Hematopoietic multipotent progenitor cell treated with erythropoietin and hydrocortisone succinate and interleukin-3 and kit ligand, for 17 days (in vitro differentiated cells): ENCODE data around the gene OSBPL5.
"Not testable (repeated sequence)": the region's sequence is repeated elsewhere in the genome, so short reads cannot be mapped to it uniquely, and the experiment has no call there.

Experiments used
- DNase-seq: peaks from one replicate; pipeline ENCODE4 v3.0.0-alpha.2; 2015; ENCODE audit warnings: low spot score

OSBPL5 gene

GRCh38 chr11:3120071-3120792 lies 44.9 kb downstream of the OSBPL5 start:
- DNase-seq = no peak

DNA sequence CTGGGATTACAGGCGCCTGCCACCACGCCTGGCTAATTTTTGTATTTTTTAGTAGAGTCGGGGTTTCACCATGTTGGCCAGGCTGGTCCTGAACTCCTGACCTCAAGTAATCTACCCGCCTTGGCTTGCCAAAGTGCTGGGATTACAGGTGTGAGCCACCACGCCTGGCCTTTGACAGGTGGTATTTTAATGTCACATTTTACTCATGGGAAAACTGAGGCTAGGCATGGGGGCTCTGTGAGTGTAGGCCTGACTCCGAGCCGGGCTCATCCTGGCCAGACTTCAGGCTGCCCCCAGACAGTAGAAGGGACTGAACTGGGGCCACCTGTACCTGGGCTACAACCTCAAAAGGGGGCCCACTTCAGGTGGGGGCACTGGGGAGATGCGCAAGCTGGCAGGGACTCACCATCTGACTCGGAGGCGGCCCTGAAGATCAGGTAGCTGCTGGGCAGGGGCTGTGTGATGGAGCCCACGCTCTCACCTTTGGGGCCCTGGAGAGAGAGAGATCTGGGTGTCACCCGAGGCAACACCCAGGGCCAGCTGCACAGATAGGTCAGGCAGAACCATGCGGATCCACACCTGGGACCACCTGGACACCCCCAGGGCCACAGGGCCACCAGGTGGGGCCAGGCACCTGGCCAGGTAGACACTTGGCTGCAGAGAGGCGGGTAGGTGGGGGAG lies 45.8 kb downstream of the OSBPL5 start:
- no peak for DNase-seq

GRCh38 chr11:3115321-3115720 lies 49.8 kb downstream of the OSBPL5 start:
- no peak for DNase-seq

GRCh38 chr11:3113661-3114060 lies 51.4 kb downstream of the OSBPL5 start:
- not testable (repeated sequence) for DNase-seq

GRCh38 chr11:3111919-3112690 lies 53.0 kb downstream of the OSBPL5 start:
- no peak for DNase-seq

GRCh38 chr11:3111466-3111865 lies 53.6 kb downstream of the OSBPL5 start:
- DNase-seq = no peak

DNA sequence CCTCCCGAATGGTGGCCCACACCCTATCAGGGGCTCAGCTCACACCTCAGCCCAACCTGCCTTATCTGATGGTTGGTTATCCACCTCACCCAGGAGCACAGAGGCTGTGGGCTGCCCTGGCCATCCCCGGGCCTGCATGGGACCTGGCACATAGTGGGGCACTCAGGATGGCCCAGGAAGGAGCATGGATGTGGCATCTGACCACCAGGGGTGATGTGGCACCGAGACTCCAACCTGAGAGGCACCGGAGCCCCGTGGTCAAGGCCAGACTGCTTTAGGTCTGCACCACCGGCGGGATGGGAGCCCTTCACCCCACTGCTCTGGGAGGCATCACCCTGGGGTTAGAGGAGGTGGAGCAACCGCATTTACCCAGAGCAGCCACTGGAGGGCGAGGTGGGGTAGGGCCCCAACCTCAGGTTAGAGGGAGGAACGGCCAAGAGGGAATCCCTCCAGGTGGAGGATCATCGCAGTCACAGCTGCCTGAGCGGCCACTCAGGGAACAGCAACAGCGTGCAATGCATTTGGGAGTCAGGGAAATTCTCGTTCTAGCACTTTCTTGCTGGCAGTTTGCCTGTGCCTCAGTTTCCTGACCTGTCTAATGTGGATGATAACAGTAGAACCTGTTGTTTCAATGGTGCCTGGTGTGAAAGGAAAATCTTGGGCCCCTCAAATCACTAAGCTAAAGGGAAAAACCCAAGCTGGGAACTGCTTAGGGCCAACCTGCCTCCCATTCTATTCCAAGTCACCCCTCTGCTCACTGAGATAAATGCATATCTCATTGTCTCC lies 55.0 kb downstream of the OSBPL5 start:
- DNase-seq = peak; percentile 51

- DNase-seq = no peak
These were observed 55.7 kb downstream of the OSBPL5 start for GRCh38 chr11:3109434-3109833.

GRCh38 chr11:3108183-3108721 lies 56.9 kb downstream of the OSBPL5 start:
- DNase-seq = no peak

- no peak for DNase-seq
These were observed 57.4 kb downstream of the OSBPL5 start for GRCh38 chr11:3107608-3108182.

- DNase-seq = no peak
These were observed 58.2 kb downstream of the OSBPL5 start for GRCh38 chr11:3106736-3107524.

DNA sequence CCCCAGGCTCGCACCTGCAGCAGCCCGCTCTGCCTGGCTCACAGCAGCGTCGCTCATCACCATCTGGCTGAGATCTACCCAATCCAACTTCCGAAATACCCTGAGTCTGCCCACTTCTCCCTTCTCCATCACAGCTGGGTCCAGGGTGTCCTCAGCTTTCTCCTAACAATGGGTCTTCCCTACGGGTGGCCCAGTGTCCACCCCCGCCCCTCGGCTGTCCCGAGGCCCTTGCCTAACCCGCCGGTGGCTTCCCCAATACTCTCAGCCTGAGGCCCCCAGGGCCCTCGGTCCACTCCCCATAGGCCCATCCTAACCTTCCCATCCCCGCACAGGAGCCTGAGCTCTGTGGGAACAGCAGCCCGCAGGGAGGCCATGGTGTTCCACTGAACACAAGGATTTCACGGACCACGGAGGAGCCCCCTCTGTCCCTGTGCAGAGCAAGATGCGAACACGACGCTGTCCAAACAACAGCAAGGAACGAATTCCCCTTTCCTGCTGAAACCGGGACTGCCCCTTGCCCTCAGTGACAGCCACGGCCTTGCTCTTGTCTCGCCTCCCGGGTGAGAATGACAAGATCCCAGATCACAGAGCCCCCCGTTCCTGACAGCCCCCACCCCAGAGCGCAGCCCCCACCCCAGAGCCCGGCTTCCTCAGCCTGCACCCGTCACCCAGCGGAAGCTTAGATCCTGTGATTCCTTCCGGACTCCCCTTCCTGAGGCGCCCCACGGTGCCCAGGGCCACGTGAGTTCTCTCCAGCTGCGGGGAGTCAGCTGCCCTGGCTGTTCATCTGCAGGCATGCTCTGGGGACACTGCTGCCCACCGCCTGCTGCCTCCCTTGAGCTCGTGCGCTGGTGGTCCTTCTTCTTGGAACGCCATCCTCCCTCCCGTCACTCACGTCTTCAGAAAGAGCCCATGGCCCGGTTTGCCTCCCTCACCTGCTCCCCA lies 59.0 kb downstream of the OSBPL5 start:
- no peak for DNase-seq

GRCh38 chr11:3104961-3105790 lies 59.9 kb downstream of the OSBPL5 start:
- DNase-seq = no peak

- DNase-seq = no peak
These were observed 60.9 kb downstream of the OSBPL5 start for GRCh38 chr11:3104051-3104714.

DNA sequence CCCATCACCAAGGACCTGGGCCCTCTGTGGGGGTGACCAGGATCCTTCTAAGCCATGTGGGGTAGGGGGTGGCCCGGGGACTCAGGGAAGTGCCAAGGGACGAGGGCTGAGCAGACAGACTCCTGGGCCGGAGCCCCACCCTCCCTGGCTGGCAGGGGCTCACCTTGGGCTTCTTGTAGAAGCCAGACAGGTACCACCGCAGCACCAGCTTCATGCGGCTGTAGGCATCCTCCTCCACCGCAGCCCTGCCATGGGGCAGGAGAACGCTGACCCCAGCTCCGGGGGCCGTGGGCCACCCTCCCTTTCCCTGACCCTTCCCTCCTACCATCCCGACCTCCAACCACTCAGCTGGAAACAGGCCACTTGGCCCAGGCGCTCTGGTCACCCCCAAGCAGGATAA lies 62.0 kb downstream of the OSBPL5 start:
- DNase-seq = no peak

- DNase-seq = no peak
These were observed 62.5 kb downstream of the OSBPL5 start for GRCh38 chr11:3102641-3102921.

GRCh38 chr11:3101921-3102640 lies 63.0 kb downstream of the OSBPL5 start:
- DNase-seq = no peak

DNA sequence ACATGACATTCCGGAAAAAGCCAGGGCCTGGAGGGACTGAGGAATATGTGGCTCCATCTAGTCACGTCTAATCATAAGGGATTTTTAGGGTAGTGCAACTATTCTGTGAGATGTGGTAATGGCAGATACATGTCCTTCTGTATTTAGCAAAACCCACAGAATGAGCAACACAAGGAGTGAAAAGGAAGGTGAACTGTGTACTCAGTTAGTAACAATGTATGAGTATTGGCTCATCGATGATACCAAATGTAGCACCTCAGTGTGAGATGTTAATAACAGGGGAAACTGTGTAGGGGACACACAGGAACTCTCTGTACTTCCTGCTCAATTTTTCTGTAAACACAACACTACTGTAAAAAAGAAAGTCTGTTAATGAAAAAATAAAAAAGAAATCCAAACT lies 65.9 kb downstream of the OSBPL5 start:
- DNase-seq = no peak
